Measurements from ENCODE around the gene CLIP4.

CLIP4 gene

GRCh38 chr2:29233428-29233827 is 118.2 kb downstream of the CLIP4 start:
- H3K79me2 ChIP-seq: no peaks in the 10 kb centered on the region
- H3K27me3 ChIP-seq (ENCODE audit: control insufficient read depth, insufficient read depth, low read length): no peaks in the 10 kb centered on the region
- no peak for TF ChIP-seq CTCF (IDR thresholded peaks at IDR 0.05)
- no peak overlapping the region for H2AFZ ChIP-seq
- no peak overlapping the region for H3K9ac ChIP-seq
- no peak overlapping the region for H3K4me3 ChIP-seq (ENCODE audit: low read depth, low read length)
- no peaks in the 10 kb centered on the region for H3K4me1 ChIP-seq
- H3K9me3 ChIP-seq (ENCODE audit: control insufficient read depth, low read length): no peaks in the 10 kb centered on the region
- no peak overlapping the region for H3K27ac ChIP-seq
- H3K36me3 ChIP-seq (ENCODE audit: control insufficient read depth, insufficient read depth, low read length): no peaks in the 10 kb centered on the region
- H3K4me2 ChIP-seq (ENCODE audit: low read length): no peak overlapping the region

GRCh38 chr2:29235411-29235810 is 120.2 kb downstream of the CLIP4 start:
- no peaks in the 10 kb centered on the region for H3K27me3 ChIP-seq (ENCODE audit: control insufficient read depth, insufficient read depth, low read length)
- no peaks in the 10 kb centered on the region for H3K9me3 ChIP-seq (ENCODE audit: control insufficient read depth, low read length)

GRCh38 chr2:29236074-29236473 is 120.9 kb downstream of the CLIP4 start:
- Histone ChIP-seq H3K27ac (no peak overlapping the region), H3K4me3 (ENCODE audit: low read depth, low read length) (no peak overlapping the region), H3K9ac (no peak overlapping the region), H2AFZ (no peak overlapping the region), H3K79me2 (no peaks in the 10 kb centered on the region), H3K36me3 (ENCODE audit: control insufficient read depth, insufficient read depth, low read length) (no peaks in the 10 kb centered on the region), H3K4me1 (no peaks in the 10 kb centered on the region), H3K27me3 (ENCODE audit: control insufficient read depth, insufficient read depth, low read length) (no peaks in the 10 kb centered on the region), H3K4me2 (ENCODE audit: low read length) (no peak overlapping the region), H3K9me3 (ENCODE audit: control insufficient read depth, low read length) (no peaks in the 10 kb centered on the region)
- no peak for TF ChIP-seq CTCF (IDR thresholded peaks at IDR 0.05)

More at GRCh38 chr2:29235411-29235810, 120.2 kb downstream of the CLIP4 start:
- no peak overlapping the region for H3K9ac ChIP-seq
- H3K36me3 ChIP-seq (ENCODE audit: control insufficient read depth, insufficient read depth, low read length): no peaks in the 10 kb centered on the region
- no peak overlapping the region for H3K4me3 ChIP-seq (ENCODE audit: low read depth, low read length)
- no peaks in the 10 kb centered on the region for H3K4me1 ChIP-seq
- no peaks in the 10 kb centered on the region for H3K79me2 ChIP-seq
- H3K27ac ChIP-seq: no peak overlapping the region
- no peak overlapping the region for H2AFZ ChIP-seq
- TF ChIP-seq CTCF (IDR thresholded peaks at IDR 0.05): no peak
- H3K4me2 ChIP-seq (ENCODE audit: low read length): no peak overlapping the region

GRCh38 chr2:29238497-29238896 is 123.3 kb downstream of the CLIP4 start:
- Histone ChIP-seq H3K9ac (no peak overlapping the region), H3K4me1 (no peaks in the 10 kb centered on the region), H3K4me2 (ENCODE audit: low read length) (no peak overlapping the region), H3K4me3 (ENCODE audit: low read depth, low read length) (no peak overlapping the region), H3K79me2 (no peaks in the 10 kb centered on the region), H3K9me3 (ENCODE audit: control insufficient read depth, low read length) (no peaks in the 10 kb centered on the region), H2AFZ (no peak overlapping the region), H3K27ac (no peak overlapping the region), H3K36me3 (ENCODE audit: control insufficient read depth, insufficient read depth, low read length) (no peaks in the 10 kb centered on the region), H3K27me3 (ENCODE audit: control insufficient read depth, insufficient read depth, low read length) (no peaks in the 10 kb centered on the region)
- TF ChIP-seq CTCF (IDR thresholded peaks at IDR 0.05): peak; percentile 21

Measured in parathyroid adenoma (tissue), 2 donors.